H4 (cell line): ENCODE data around the gene PARP12. TPM values are rescaled to one million over a fixed set of nuclear protein-coding genes. Genes with fewer than 3 reads are reported as not detected.

Experiments
- DNase-seq: peaks from one replicate; pipeline ENCODE4 v3.0.0-alpha.2; 2015; ENCODE audit warnings: low spot score
- total RNA-seq: library from RNA; depleted of rRNA; stranded (reverse); fragments of >200 nt; shearing (Covaris generic); gene quantifications from 2 replicates; pipeline ENCODE4 v1.2.3, GENCODE V29; 2014; rRNA removed

Gene PARP12
- total RNA-seq, 1 experiment from 2014 or later, result 26.7 TPM

DNA sequence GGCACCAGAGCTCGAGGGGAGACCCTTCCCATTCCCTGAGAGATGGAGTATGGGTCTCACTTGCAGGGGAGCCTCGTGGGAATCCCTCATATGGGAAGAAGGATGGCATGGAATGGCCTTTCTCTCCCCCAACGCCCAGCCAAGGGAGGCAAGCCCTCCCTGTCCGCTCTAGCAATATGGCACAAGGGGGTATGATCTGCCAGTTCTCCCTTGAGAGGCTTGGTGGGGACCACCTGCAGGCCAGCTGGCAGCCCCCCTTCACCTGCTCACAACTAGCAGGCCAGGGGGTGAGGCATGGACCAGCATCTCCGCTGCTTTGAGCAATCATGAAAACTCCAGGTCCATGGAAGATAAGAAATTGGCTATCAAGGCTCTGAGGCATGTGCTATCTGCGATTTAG, 70.8 kb downstream of the PARP12 start:
- no peak for DNase-seq

DNA sequence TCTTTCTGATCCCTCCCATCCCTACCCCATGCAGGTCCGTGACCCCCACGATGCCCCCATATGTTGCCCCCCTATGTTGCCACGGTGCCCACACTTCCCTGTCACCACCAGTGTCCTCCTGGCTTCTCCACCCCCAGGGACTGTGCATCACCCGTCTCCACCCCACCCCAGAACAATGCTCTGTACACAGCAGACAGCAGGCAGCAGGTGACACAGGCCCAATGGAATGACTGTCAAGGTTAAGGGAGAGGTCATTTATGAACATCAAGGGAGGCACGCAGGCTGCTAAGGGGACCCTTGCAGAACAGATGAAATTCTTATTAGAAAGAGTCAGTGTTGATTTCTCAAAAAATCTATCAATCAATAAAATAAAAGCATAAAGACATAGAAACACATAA, 71.5 kb downstream of the PARP12 start:
- DNase-seq, result no peak

DNA sequence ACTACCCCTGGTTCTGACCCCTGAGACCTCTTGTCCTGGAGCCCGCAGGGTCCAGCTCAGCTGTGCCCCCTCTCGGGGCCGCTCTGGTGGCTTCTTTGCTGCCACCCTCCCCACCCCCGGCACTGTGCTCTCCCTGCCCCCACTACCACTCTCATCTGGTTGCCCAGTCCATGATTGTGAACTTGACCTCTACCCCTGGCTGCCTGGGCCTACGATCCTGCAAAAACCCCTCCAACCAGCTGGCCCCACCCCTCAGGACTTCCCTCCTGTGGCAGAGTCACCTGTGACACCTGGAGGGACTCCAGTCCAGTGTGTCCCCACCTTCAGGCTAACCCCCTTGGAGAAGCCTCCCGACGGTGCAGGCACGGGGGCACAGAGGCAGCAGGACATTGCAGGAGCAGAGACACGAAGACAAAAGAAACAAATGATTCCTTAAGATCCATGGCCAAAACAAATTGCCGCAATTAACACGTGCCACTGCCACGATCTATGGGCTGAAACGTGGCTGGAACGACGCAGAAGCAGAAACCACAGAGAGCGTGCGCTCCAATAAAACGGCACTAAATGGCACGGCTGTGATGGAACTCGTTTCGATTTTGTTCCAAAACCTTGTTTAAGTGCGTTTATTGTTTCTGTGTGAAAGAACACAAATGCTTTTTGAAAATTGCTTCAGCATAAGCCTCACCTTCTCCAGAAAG, 72.0 kb downstream of the PARP12 start:
- DNase-seq, result no peak

- DNase-seq, result no peak
Measured at GRCh38 chr7:139990142-139990535, 72.6 kb downstream of the PARP12 start.

DNA sequence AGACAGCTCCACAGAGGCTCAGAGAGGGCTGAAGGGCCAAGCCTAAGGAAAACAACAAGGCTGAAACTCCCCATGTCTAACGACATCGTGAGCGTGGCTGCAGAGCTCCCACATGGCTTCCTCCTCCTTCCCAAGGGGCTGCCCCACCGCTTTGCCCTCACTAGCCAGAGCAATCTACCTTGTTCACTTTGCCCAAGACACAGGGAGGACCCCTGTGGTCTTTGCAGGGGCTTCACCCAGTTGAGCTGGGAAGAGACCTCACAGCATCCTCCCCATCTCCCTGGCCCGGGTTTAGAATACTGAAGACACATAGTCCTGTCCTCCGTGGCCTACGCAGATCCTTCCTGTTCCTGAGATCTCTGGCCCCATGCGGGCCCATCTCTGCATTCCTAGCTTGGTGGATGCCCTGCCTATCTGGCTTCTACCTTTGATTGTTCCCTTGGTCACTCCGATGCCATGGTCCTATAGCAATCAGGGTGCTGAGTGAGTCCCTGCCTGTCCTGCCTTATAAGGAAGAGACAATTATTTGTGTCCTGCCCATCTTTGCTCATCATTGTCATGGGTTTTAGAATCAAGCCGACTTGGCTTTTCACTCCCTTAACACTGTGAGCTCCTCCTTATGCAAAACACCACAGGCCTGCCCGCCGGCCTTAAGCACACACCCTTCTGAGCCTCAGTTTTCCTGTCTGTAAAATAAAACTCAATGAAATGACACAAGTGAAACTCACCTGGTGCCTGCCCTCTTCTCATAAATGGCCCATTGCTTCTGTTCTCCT, 73.2 kb downstream of the PARP12 start:
- no peak for DNase-seq

GRCh38 chr7:139987691-139988516, 74.8 kb downstream of the PARP12 start:
- DNase-seq, result no peak

GRCh38 chr7:139985811-139986210, 76.9 kb downstream of the PARP12 start:
- no peak for DNase-seq

DNA sequence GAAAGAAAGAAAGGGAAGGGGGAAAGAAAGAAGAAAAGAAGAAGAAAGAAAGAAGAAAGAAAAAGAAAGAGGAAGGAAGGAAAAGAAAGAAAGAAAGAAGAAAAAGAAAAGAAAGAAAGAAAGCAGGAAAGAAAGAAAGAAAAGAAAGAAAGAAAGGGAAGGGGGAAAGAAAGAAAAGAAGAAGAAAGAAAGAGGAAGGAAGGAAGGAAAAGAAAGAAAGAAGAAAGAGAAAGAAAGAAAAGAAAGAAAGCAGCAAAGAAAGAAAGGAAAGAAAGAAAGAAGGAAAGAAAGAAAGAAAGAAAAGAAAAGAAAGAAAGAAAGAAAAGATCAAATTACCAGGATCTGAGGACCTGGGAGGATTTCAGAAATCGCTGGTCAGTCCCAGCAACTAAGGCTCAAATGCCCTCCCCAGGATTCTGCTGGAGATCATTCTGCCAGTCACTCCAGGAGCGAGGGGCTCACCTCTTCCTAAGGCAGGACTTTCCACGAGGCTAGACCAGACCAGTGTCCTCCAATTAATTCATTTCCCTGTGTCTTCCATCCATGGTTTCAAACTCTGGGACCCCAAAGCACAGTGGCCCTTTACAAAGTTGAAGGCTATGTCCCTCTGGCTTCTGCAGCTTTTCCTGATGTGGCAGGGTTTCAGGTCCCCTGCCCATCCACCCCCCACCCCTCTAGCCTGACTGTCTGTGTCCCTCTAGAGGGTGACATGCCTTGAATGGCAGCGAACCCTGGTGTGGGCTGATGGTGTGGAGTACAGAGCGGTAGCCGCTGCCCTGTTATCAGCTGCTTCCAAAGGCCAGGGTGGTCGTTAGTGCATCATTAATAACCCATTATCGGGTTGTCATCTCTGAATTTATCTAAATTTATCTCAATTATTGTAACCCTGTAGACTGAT, 77.9 kb downstream of the PARP12 start:
- DNase-seq, result no peak

GRCh38 chr7:139982927-139983920, 79.5 kb downstream of the PARP12 start:
- DNase-seq, result no peak

DNA sequence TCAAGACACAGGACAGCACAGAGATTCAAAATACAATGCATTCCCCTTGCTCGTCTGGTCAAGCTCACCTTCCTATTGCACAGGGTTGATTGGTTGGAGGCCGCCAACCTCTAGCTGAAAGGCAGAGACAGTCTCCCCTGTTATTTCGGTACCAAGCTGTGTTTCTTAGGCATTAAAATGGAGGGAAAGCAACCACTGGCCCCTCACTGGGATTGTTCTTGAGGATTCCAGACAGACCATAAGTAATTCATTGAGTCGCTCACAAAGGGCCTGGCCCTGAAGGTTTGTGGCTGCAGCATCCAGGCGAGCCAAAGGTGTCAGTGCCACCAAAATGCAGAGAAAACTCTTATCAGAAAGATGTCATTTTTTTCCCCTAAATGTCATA, 81.2 kb downstream of the PARP12 start:
- DNase-seq, result no peak

DNA sequence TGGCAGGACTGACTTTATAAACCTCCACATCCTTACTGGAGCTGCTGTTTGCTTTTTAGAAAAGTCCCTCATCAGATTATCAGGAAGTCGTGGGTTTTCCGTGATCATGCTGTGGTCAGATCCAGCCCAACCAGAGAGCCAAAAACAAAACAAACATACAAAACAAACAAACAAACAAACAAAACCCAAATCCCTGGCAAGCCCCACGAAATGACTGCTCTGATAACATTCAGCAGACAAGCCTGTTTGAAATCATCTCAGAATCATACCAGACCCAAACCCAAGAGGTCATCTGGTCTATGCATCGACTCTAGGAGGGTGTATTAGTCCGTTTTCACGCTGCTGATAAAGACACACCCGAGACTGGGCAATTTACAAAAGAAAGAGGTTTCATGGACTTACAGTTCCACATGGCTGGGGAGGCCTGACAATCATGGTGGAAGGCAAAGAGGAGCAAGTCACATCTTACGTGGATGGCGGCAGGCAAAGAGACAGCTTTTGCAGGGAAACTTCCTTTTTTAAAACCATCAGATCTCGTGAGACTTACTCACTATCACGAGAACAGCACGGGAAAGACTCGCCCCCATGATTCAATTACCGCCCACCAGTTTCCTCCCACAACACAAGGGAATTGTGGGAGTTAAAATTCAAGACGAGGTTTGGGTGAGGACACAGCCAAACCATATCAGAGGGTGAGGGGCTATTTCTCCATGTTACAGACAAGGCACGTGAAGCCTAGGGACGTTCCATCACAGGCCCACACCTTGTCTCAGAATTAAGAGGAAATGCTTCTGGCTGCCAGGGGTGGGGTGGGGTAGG, 85.7 kb downstream of the PARP12 start:
- DNase-seq, result no peak

- DNase-seq, result no peak
Measured at GRCh38 chr7:139976055-139976837, 86.5 kb downstream of the PARP12 start.

- no peak for DNase-seq
Measured at GRCh38 chr7:139974179-139974811, 88.5 kb downstream of the PARP12 start.

Other genes starting within 250 kb of the PARP12 start
- gene TBXAS1, start 233.7 kb downstream of the PARP12 start, total RNA-seq, result 14.5 and 16.8 TPM in 2 replicates
- gene KDM7A, start 114.0 kb upstream of the PARP12 start, total RNA-seq, result 0.49 and 1.0 TPM in 2 replicates